ENCODE data around the gene INTS11.

Gene INTS11

GRCh38 chr1:1309251-1310108 is 15.0 kb downstream of the INTS11 start:
- Histone ChIP-seq H3K4me1 (ENCODE audit: control insufficient read depth, insufficient read depth, low read length) (peaks cover 18% of the 10 kb centered on the region), H3K9me3 (ENCODE audit: control insufficient read depth, insufficient read depth, low read depth, low read length) (no peaks in the 10 kb centered on the region), H3K4me3 (ENCODE audit: low read depth, low read length) (peak overlapping the region; percentile 81), H3K27ac (ENCODE audit: extremely low read depth, low read depth, low read length) (peak overlapping the region; percentile 96), H3K36me3 (ENCODE audit: control insufficient read depth in 2 of 2, insufficient read depth in 1 of 2, low read length in 2 of 2) (peaks cover 0 to 57% of the 10 kb centered on the region in 2 experiments; a peak in 1 of 3 replicates)
- CTCF ChIA-PET: interaction anchor here (0.8 to 1.0 kb wide), 3 partner anchors 17 to 93 kb away, joined by 3 read pairs; no protein-coding TSS in a partner anchor
- POLR2A ChIA-PET: interaction anchor here (1.1 to 1.5 kb wide), 6 partner anchors 9 to 65 kb away, joined by 3 to 5 read pairs (median 3); partner anchors contain the start of genes AURKAIP1 and TAS1R3
- TF ChIP-seq ZNF274 (IDR thresholded peaks at IDR 0.05; ENCODE audit: low read length) (no peak), ZNF274 (tag by site-specific recombination; IDR thresholded peaks at IDR 0.05; ENCODE audit: borderline replicate concordance) (no peak), ZNF580 (tag by site-specific recombination; IDR thresholded peaks at IDR 0.05) (no peak), KLF1 (tag by site-specific recombination; IDR thresholded peaks at IDR 0.05) (peak; percentile 77), ZNF341 (tag by site-specific recombination; IDR thresholded peaks at IDR 0.05; ENCODE audit: low read depth) (peak; percentile 53), ZBTB8A (tag by site-specific recombination; IDR thresholded peaks at IDR 0.05) (peak; percentile 50; the same call in 1 of the 2 replicates), IKZF3 (tag by site-specific recombination; IDR thresholded peaks at IDR 0.05) (no peak), ZEB2 (tag by site-specific recombination; IDR thresholded peaks at IDR 0.05) (peak; percentile 78), BCL11A (tag by site-specific recombination; IDR thresholded peaks at IDR 0.05; ENCODE audit: low read depth) (peak; percentile 71), ZNF621 (tag by site-specific recombination; IDR thresholded peaks at IDR 0.05) (no peak), BCL11B (tag by site-specific recombination; IDR thresholded peaks at IDR 0.05; ENCODE audit: low read depth) (peak; percentile 47; the same call in 1 of the 2 replicates), KLF17 (tag by site-specific recombination; IDR thresholded peaks at IDR 0.05) (0 out of 2 replicates have a peak, but pooled peaks have one; percentile 61), EGR2 (tag by site-specific recombination; IDR thresholded peaks at IDR 0.05; ENCODE audit: low read depth) (no peak), SETDB1 (IDR thresholded peaks at IDR 0.05; ENCODE audit: insufficient read length, low read length) (no peak), ZNF501 (tag by site-specific recombination; IDR thresholded peaks at IDR 0.05) (peak; percentile 60), PATZ1 (tag by site-specific recombination; IDR thresholded peaks at IDR 0.05) (peak; percentile 89), MYNN (tag by site-specific recombination; IDR thresholded peaks at IDR 0.05; ENCODE audit: borderline replicate concordance) (no peak), ZFP69B (tag by site-specific recombination; IDR thresholded peaks at IDR 0.05) (peak; percentile 19; the same call in 1 of the 2 replicates), KLF8 (tag by site-specific recombination; IDR thresholded peaks at IDR 0.05) (peak; percentile 87), ZNF645 (tag by site-specific recombination; IDR thresholded peaks at IDR 0.05) (peak; percentile 30; the same call in 1 of the 2 replicates), ZBTB11 (tag by site-specific recombination; conservative IDR thresholded peaks at IDR 0.05; ENCODE audit: low read depth) (peak; percentile 91), PRDM4 (tag by site-specific recombination; IDR thresholded peaks at IDR 0.05) (no peak), GLIS1 (tag by site-specific recombination; IDR thresholded peaks at IDR 0.05) (peak; percentile 81), ZNF335 (tag by site-specific recombination; conservative IDR thresholded peaks at IDR 0.05) (peak; percentile 65; the same call in 1 of the 2 replicates)

All from HEK293 (cell line).